ENCODE measurements around the gene CPPED1. TPM values are rescaled to one million over a fixed set of nuclear protein-coding genes. Genes with fewer than 3 reads are reported as not detected.

The CPPED1 gene
- total RNA-seq, 1 experiment from 2014 or later: 8.1 TPM

- no peaks in the 10 kb centered on the region for H3K27me3 ChIP-seq (ENCODE audit: insufficient read depth, low read length)
- H3K27ac ChIP-seq (ENCODE audit: low read depth, low read length): no peak overlapping the region
- H3K4me3 ChIP-seq (replicated peaks in 1 of 2; ENCODE audit: low read depth in 1 of 2, low read length in 2 of 2): no peak overlapping the region
- H2AFZ ChIP-seq (ENCODE audit: low read depth, low read length, poor library complexity, severe bottlenecking): no peak overlapping the region
- H3K9ac ChIP-seq (ENCODE audit: low read length): no peak overlapping the region
- H4K20me1 ChIP-seq (ENCODE audit: insufficient read depth): no peaks in the 10 kb centered on the region
- H3K9me3 ChIP-seq (ENCODE audit: control insufficient read depth in 1 of 2, insufficient read depth in 1 of 2, low read depth in 1 of 2, low read length in 2 of 2): peaks cover 0 to 7% of the 10 kb centered on the region in 2 experiments; a peak in 1 of 4 replicates
- ChIA-PET RAD21 (ENCODE audit: low non-redundant PET in 1 of 2, low total read pairs in 2 of 2, uncharacterized antibody in 2 of 2, unreplicated experiment in 2 of 2) (no interaction called here), POLR2A (no interaction called here), CTCF (no interaction called here)
- H3K79me2 ChIP-seq (ENCODE audit: insufficient read depth, low read length): no peaks in the 10 kb centered on the region
- no peaks in the 10 kb centered on the region for H3K36me3 ChIP-seq (ENCODE audit: control insufficient read depth in 1 of 2, insufficient read depth in 2 of 2, low read length in 2 of 2)
- intact Hi-C loops (cut with micrococcal nuclease): no loop called here
- DNase-seq (ENCODE audit: low read depth, low spot score) (no peak), ATAC-seq (no peak)
- no peak for TF ChIP-seq JUND (IDR thresholded peaks at IDR 0.05)
- no peak for TF ChIP-seq MAX (IDR thresholded peaks at IDR 0.05)
- TF ChIP-seq YY1 (IDR thresholded peaks at IDR 0.05; ENCODE audit: extremely low read depth, insufficient replicate concordance, low read depth, low read length): no peak
- TF ChIP-seq REST (IDR thresholded peaks at IDR 0.05; ENCODE audit: low read depth): no peak
- no peak for TF ChIP-seq SIN3A (IDR thresholded peaks at IDR 0.05; ENCODE audit: low read depth)
- TF ChIP-seq ELF1 (IDR thresholded peaks at IDR 0.05; ENCODE audit: borderline replicate concordance, low read depth): no peak
- TF ChIP-seq ZFX (IDR thresholded peaks at IDR 0.05): no peak
- no peak for TF ChIP-seq POLR2A (IDR thresholded peaks at IDR 0.05; ENCODE audit: borderline replicate concordance, extremely low read depth, insufficient read depth, insufficient read length)
- no peak for TF ChIP-seq EZH2phosphoT487 (IDR thresholded peaks at IDR 0.05; ENCODE audit: borderline replicate concordance)
- TF ChIP-seq ATF3 (IDR thresholded peaks at IDR 0.05): no peak
- BruUV-seq (replicated peaks): no TSS peak
- H3K4me1 ChIP-seq (ENCODE audit: control insufficient read depth in 1 of 2, insufficient read depth in 2 of 2, low read length in 2 of 2): no peaks in the 10 kb centered on the region
- H3K9me2 ChIP-seq (ENCODE audit: insufficient read depth): no peaks in the 10 kb centered on the region
- no peak overlapping the region for H3K4me2 ChIP-seq (ENCODE audit: low read length)
Observed at GRCh38 chr16:12673466-12673865, 130.2 kb downstream of the CPPED1 start.
